K562 (cell line): ENCODE measurements around the gene PIK3R2. TPM values are rescaled to one million over a fixed set of nuclear protein-coding genes. Genes with fewer than 3 reads are reported as not detected.

Experiments used
- ATAC-seq: fragments of 200-7000 bp; cut with Tn5 transposase; 3 replicates; pipeline ENCODE4 v1.9.1; 2020; ENCODE audit warnings: moderate library complexity
- BruUV-seq: library from RNA; stranded (reverse); fragments of 400-500 nt; replicated peaks from 2 replicates; lab custom pipeline; 2021; lab: Mats Ljungman, UMichigan
- CTCF ChIA-PET: fragments of 300-600 bp; formaldehyde crosslinking; extraction: SDS; loops from one replicate; lab custom pipeline; 2021; ENCODE audit warnings: low intra/inter-chr PET ratio; lab: Yijun Ruan, JAX
- POLR2A ChIA-PET: fragments of 300-600, 350-650 bp; sonication (Branson Sonifier 250); formaldehyde crosslinking; extraction: SDS; loops from one replicate; lab custom pipeline; 2021; ENCODE audit warnings: antibody characterized with exemption, inconsistent platforms; lab: Yijun Ruan, JAX
- DNase-seq, 4 experiments: peaks; one replicate each; pipeline versions ENCODE4 v3.0.0 to v3.0.0-alpha.2; 2011 to 2018; ENCODE audit warnings: low spot score in 3 of 4, mixed read lengths in 3 of 4; ENCODE audit errors: extremely low read depth in 1 of 4
- FAIRE-seq: peaks from 2 replicates; lab custom pipeline; 2011; peaks lifted over from hg19 to GRCh38; lab: Jason Lieb, UNC
- H2AFZ ChIP-seq: 2 replicates; pipeline ENCODE4 v1.6.0; 2011; ENCODE audit warnings: low read depth, low read length, control low read depth, inconsistent platforms
- H3K27ac ChIP-seq: fragments of 200-600 bp; 3 replicates; pipeline ENCODE4 v1.8.0; 2011; ENCODE audit warnings: low read depth, mild to moderate bottlenecking, control low read depth, inconsistent platforms, low read length, moderate library complexity, mixed read lengths; ENCODE audit errors: extremely low read depth
- H3K27me3 ChIP-seq, 2 experiments: fragments of 300-600 bp in 1 of 2; 2 replicates in 1 of 2; 3 replicates in 1 of 2; pipeline versions ENCODE4 v1.6.0 to v1.8.0; 2011; ENCODE audit warnings: inconsistent platforms in 2 of 2, low read length in 2 of 2, mild to moderate bottlenecking in 1 of 2, mixed read lengths in 1 of 2, moderate library complexity in 1 of 2; ENCODE audit not compliant: control insufficient read depth in 2 of 2, insufficient read depth in 2 of 2
- H3K36me3 ChIP-seq: fragments of 300-600 bp; 3 replicates; pipeline ENCODE4 v1.8.0; 2011; ENCODE audit warnings: mild to moderate bottlenecking, low read length, inconsistent platforms; ENCODE audit not compliant: control insufficient read depth, insufficient read depth
- H3K4me1 ChIP-seq, 2 experiments: fragments of 200-600 bp in 1 of 2; replicated peaks in 1 of 2; 2 replicates in 1 of 2; 3 replicates in 1 of 2; pipeline versions ENCODE4 v1.5.1 to v1.8.0; 2011; ENCODE audit warnings: inconsistent platforms in 2 of 2, low read length in 2 of 2, mild to moderate bottlenecking in 1 of 2, mixed read lengths in 1 of 2, moderate library complexity in 1 of 2; ENCODE audit not compliant: control insufficient read depth in 2 of 2, insufficient read depth in 2 of 2
- H3K4me2 ChIP-seq: 2 replicates; pipeline ENCODE4 v1.6.1; 2011; ENCODE audit warnings: low read length, control low read depth, inconsistent platforms, mixed read lengths; ENCODE audit not compliant: insufficient read depth
- H3K4me3 ChIP-seq: fragments of 200-600 bp; sonication (generic), shearing (Covaris generic); 2 replicates; pipeline ENCODE4 v1.5.1; 2016; ENCODE audit warnings: control low read depth, inconsistent platforms
- H3K79me2 ChIP-seq: fragments of 200-600 bp; 3 replicates; pipeline ENCODE4 v1.8.0; 2011; ENCODE audit warnings: low read length, inconsistent platforms; ENCODE audit not compliant: control insufficient read depth, insufficient read depth
- H3K9ac ChIP-seq, 2 experiments: 2 replicates each; pipeline versions ENCODE4 v1.6.0 to v1.6.1; 2011; ENCODE audit warnings: low read depth in 2 of 2, low read length in 2 of 2, control low read depth in 1 of 2, inconsistent platforms in 1 of 2, mild to moderate bottlenecking in 1 of 2, mixed read lengths in 1 of 2; ENCODE audit not compliant: insufficient read depth in 1 of 2
- H3K9me1 ChIP-seq: one replicate; pipeline ENCODE4 v1.6.0; 2011; ENCODE audit warnings: inconsistent platforms, mild to moderate bottlenecking, low read length, moderate library complexity; ENCODE audit not compliant: control insufficient read depth, insufficient read depth
- H3K9me3 ChIP-seq: replicated peaks from 2 replicates; pipeline ENCODE4 v1.5.1; 2011; ENCODE audit warnings: low read depth, low read length, inconsistent platforms; ENCODE audit not compliant: control insufficient read depth, insufficient read depth
- H4K20me1 ChIP-seq: replicated peaks from 2 replicates; pipeline ENCODE4 v1.6.1; 2011; ENCODE audit warnings: low read length, inconsistent platforms, mixed read lengths; ENCODE audit not compliant: control insufficient read depth, insufficient read depth
- BACH1 ChIP-seq: fragments of 200-800 bp; sonication (Bioruptor generic); IDR thresholded peaks from 2 replicates; pipeline ENCODE4 v1.6.1; 2016; ENCODE audit warnings: missing genetic modification characterization, missing compliant biosample characterization
- HIVEP1 ChIP-seq: fragments of 250-450 bp; sonication (Bioruptor Pico); IDR thresholded peaks from 2 replicates; pipeline ENCODE4 v1.4.0; 2020; ENCODE audit warnings: mild to moderate bottlenecking
- KDM4B ChIP-seq, 2 experiments: fragments of 450-650 bp in 1 of 2; sonication (generic) in 1 of 2; IDR thresholded peaks; 2 replicates each; pipeline ENCODE4 v1.6.1; 2016 to 2017; ENCODE audit warnings: borderline replicate concordance in 2 of 2, antibody characterized with exemption in 1 of 2, low read depth in 1 of 2, mild to moderate bottlenecking in 1 of 2
- MXI1 ChIP-seq: IDR thresholded peaks from 2 replicates; pipeline ENCODE4 v1.6.1; 2011; ENCODE audit warnings: low read depth, mild to moderate bottlenecking, improper control_type of control experiment, low read length
- SNIP1 ChIP-seq: fragments of 450-650 bp; IDR thresholded peaks from 2 replicates; pipeline ENCODE4 v1.7.1; 2017; ENCODE audit warnings: low read depth, mild to moderate bottlenecking
- TEAD1 ChIP-seq, 2 experiments: fragments of 450-650 bp in 1 of 2; sonication (generic) in 1 of 2; formaldehyde crosslinking; IDR thresholded peaks; 2 replicates each; pipeline versions ENCODE4 v1.4.0 to v1.8.0; 2020 to 2022; ENCODE audit warnings: mild to moderate bottlenecking in 2 of 2, missing genetic modification reagents in 1 of 2
- TEAD4 ChIP-seq, 2 experiments: sonication (generic) in 1 of 2; formaldehyde crosslinking in 1 of 2; IDR thresholded peaks; 2 replicates each; pipeline versions ENCODE4 v1.6.1 to v1.8.0; 2012 to 2022; ENCODE audit warnings: borderline replicate concordance in 1 of 2, inconsistent platforms in 1 of 2, low read length in 1 of 2, mild to moderate bottlenecking in 1 of 2, missing genetic modification reagents in 1 of 2
- ZC3H11A ChIP-seq: IDR thresholded peaks from 2 replicates; pipeline ENCODE4 v1.6.1; 2012; ENCODE audit warnings: low read depth, low read length, improper control_type of control experiment
- ZKSCAN3 ChIP-seq: fragments of 250-450 bp; sonication (Bioruptor Pico); IDR thresholded peaks from 2 replicates; pipeline ENCODE4 v1.4.0; 2020
- ZNF586 ChIP-seq: fragments of 450-650 bp; formaldehyde crosslinking; conservative IDR thresholded peaks from 2 replicates; pipeline ENCODE4 v1.4.0; 2020; ENCODE audit warnings: mild to moderate bottlenecking, moderate library complexity
- WGBS: fragments of 100-300 bp; shearing (Covaris generic); methylation state at CpG from one replicate; pipeline ENCODE4 v1.1.6; 2016; ENCODE audit warnings: low coverage, mixed read lengths; ENCODE audit not compliant: insufficient coverage; ENCODE audit errors: missing lambda C conversion rate; 5-methylcytosine and 5-hydroxymethylcytosine counted together
- in situ Hi-C: fragments of 300-500 bp; cut with MboI; formaldehyde crosslinking; loops from 4 replicates; pipeline ENCODE4 v1.15.0; 2018; ENCODE audit warnings: inconsistent platforms, mixed read lengths
- intact Hi-C: fragments of 100-400 bp; cut with micrococcal nuclease; formaldehyde crosslinking; loops from 2 replicates; pipeline ENCODE4 v1.14.2; 2022
- polyA plus RNA-seq, 8 experiments: library from polyadenylated mRNA; depleted of rRNA in 4 of 8; stranded (reverse) in 5 of 8; unstranded in 3 of 8; fragments of >200 nt; fragmentation: Nextera tagmentation in 2 of 8; fragmentation: Illumina TruSeq in 1 of 8; extraction: Ambion mirVana in 2 of 8; extraction: Trizol in 1 of 8; gene quantifications; 2 replicates each; pipeline versions ENCODE4 v1.2.1 to v1.2.3, GENCODE V29; 2011 to 2014; ENCODE audit warnings: inconsistent platforms in 1 of 8, missing spikeins in 1 of 8
- total RNA-seq, 7 experiments: library from RNA; depleted of rRNA in 6 of 7; stranded (reverse); fragments of >200 nt in 6 of 7; fragmentation: Illumina TruSeq in 2 of 7; extraction: Trizol in 2 of 7; gene quantifications; 2 replicates each; pipeline versions ENCODE4 v1.2.1 to v1.2.3, GENCODE V29; 2011 to 2021; ENCODE audit warnings: low replicate concordance in 1 of 7
- TF ChIP-seq, protein P1 (sequence below), 2 experiments: IDR thresholded peaks in 1 of 2; conservative IDR thresholded peaks in 1 of 2; 2 replicates each; pipeline ENCODE4 v1.6.1; 2016; ENCODE audit warnings: low read depth in 2 of 2, mild to moderate bottlenecking in 1 of 2, missing compliant biosample characterization in 1 of 2, missing genetic modification characterization in 1 of 2, moderate library complexity in 1 of 2
- TF ChIP-seq, protein P2 (sequence below): fragments of 250-450 bp; sonication (Bioruptor Pico); IDR thresholded peaks from 2 replicates; pipeline ENCODE4 v1.5.0; 2021; ENCODE audit warnings: mild to moderate bottlenecking, moderate library complexity

The PIK3R2 gene
- total and polyA plus RNA-seq, 9 of the 15 experiments (the other 6 are each of a cell fraction or from before 2014, with no cell fraction given) = 0.39 to 37.9 (median 5.3) TPM

DNA sequence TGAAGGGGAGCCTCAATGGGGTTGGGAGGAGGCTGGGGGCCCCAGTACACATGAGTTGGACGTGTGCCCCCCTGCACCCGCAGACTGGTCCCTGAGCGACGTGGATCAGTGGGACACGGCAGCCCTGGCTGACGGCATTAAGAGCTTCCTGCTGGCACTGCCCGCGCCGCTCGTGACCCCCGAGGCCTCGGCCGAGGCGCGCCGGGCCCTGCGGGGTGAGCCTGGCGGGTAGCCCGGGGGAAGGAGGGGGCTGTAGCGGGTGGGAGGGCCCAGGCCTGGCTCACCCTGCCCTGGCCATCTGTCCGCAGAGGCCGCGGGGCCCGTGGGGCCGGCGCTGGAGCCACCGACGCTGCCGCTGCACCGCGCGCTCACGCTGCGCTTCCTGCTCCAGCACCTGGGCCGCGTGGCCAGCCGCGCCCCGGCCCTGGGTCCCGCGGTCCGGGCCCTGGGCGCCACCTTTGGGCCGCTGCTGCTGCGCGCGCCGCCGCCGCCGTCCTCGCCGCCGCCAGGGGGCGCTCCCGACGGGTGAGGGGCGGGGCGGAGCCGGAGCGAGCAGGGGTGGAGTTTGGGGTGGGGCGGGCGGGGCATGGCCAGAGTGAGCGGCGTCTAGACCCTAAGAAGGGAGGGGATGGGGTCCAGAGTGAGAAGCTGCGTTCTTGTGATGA, 8.1 kb downstream of the PIK3R2 start:
- peak overlapping the region; percentile 54 for H2AFZ ChIP-seq
- intact Hi-C loops = loop anchor here (10.0 kb wide), 1 partner anchor 156 kb away; the partner anchor contains the start of gene ARRDC2
- CTCF ChIA-PET = interaction anchor here (0.6 to 2.3 kb wide), 5 partner anchors 9 to 98 kb away, joined by 3 to 12 read pairs (median 3); no protein-coding TSS in a partner anchor
- TF ChIP-seq TEAD1 (CRISPR knock-in tag; IDR thresholded peaks at IDR 0.05) = peak in 1 of 2 experiments; percentile 32; a peak in 1 of 4 replicates
- no peak for TF ChIP-seq KDM4B (IDR thresholded peaks at IDR 0.05; ENCODE audit: borderline replicate concordance in 2 of 2, low read depth in 1 of 2)
- no peak for TF ChIP-seq ZC3H11A
- TF ChIP-seq MXI1 = no peak
- TF ChIP-seq ZNF586 = no peak
- TF ChIP-seq TEAD4 (IDR thresholded peaks at IDR 0.05; ENCODE audit: low read length) = no peak
- no peak for TF ChIP-seq TEAD4 (CRISPR knock-in tag; IDR thresholded peaks at IDR 0.05; ENCODE audit: borderline replicate concordance)
- TF ChIP-seq, protein P1, sequence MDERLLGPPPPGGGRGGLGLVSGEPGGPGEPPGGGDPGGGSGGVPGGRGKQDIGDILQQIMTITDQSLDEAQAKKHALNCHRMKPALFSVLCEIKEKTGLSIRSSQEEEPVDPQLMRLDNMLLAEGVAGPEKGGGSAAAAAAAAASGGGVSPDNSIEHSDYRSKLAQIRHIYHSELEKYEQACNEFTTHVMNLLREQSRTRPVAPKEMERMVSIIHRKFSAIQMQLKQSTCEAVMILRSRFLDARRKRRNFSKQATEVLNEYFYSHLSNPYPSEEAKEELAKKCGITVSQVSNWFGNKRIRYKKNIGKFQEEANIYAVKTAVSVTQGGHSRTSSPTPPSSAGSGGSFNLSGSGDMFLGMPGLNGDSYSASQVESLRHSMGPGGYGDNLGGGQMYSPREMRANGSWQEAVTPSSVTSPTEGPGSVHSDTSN (CRISPR knock-in tag; IDR thresholded peaks at IDR 0.05; ENCODE audit: low read depth) = no peak
- TF ChIP-seq, protein P1 (tag; conservative IDR thresholded peaks at IDR 0.05; ENCODE audit: low read depth) = no peak
- TF ChIP-seq, protein P2, sequence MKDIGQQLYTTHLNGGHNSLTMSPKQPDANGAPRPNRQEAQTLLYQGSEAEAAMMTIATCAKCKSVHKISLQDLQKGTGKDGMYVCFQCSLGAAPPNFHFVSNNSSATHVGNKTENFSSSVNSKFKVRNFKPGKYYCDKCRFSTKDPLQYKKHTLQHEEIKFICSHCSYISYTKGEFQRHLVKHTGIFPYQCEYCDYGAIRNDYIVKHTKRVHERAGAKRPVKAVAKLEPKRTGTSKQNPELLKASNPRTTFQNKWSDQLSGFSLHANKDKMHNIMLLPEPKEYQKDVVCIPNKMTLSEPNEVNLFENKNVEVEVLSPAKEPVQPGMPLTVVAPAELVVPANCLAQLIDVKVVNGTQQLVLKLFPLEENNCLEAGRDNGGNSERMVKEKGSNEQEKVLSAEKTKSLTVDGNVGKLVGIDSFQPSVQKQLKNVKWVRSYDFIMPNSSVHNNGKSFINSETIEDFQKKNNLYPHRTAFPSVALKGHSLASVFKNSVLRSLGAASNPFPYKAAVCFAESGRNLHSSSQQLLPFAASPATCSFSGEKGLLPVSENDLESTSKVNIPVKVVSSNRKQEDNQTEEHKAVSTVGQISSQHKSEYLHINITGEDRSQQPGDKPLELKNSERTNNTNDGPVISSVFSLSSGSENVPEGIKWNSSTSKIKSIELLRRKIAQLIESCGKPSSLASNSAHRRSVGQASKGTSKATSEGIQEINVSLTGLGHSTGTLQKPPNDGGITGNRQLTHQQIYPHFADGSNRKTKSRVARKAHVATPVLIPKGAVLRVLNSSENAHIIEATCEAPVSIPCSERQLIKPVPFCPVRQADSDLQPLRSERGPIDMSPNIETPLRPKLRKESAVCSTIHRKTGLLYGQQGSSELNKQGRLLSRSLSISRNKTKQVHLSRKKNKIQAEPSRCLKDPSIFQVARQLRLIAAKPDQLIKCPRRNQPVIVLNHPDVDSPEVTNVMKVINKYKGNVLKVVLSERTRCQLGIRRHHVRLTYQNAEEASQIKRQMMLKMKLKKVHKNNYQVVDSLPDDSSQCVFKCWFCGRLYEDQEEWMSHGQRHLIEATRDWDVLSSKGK (CRISPR knock-in tag) = no peak
- TF ChIP-seq ZKSCAN3 = no peak
- TF ChIP-seq BACH1 (tag) = no peak
- TF ChIP-seq SNIP1 = no peak
- no peak for TF ChIP-seq HIVEP1 (CRISPR knock-in tag)

More for the DNA sequence above, 8.1 kb downstream of the PIK3R2 start:
- FAIRE-seq (no peak), ATAC-seq (peak; percentile 85), DNase-seq (peak; percentile 85 to 95 (median 95))
- WGBS = 4% methylated on average over 36 of the region's 66 CpGs
- Histone ChIP-seq H4K20me1 (peaks cover 16% of the 10 kb centered on the region), H3K4me2 (peak overlapping the region; percentile 81), H3K9me3 (no peaks in the 10 kb centered on the region), H3K79me2 (peaks cover 38% of the 10 kb centered on the region), H3K4me3 (peak overlapping the region; percentile 40), H3K36me3 (peaks cover 70% of the 10 kb centered on the region; the same call in 2 of the 3 replicates), H3K9me1 (peaks cover 3% of the 10 kb centered on the region), H3K9ac (peak overlapping the region; percentile 77 to 94), H3K27me3 (no peaks in the 10 kb centered on the region), H3K27ac (peak overlapping the region; percentile 84), H3K4me1 (peaks cover 32 to 50% of the 10 kb centered on the region in 2 experiments)
- in situ Hi-C loops = loop anchor here (10.0 kb wide), 1 partner anchor 156 kb away; the partner anchor contains the start of gene ARRDC2
- no TSS peak for BruUV-seq
- POLR2A ChIA-PET = interaction anchor here (0.7 to 0.8 kb wide), 2 partner anchors 68 to 123 kb away, joined by 3 read pairs; no protein-coding TSS in a partner anchor
